GM18868 (cell line): Measurements from ENCODE around the gene C22orf15.

Source experiments
- ATAC-seq: cut with Tn5 transposase; IDR thresholded peaks from one replicate; pipeline ENCODE4 v1.9.1; 2021; ENCODE audit warnings: mild to moderate bottlenecking, moderate library complexity; ENCODE audit not compliant: unreplicated experiment

The C22orf15 gene

GRCh38 chr22:23772649-23773473 lies 10.1 kb downstream of the C22orf15 start, which contains the start of gene MMP11:
MMP11 (plus strand) TSS chr22:23772849; CDS start chr22:23772871, 22 bp downstream.
- no peak for ATAC-seq

GRCh38 chr22:23773483-23774113 lies 10.8 kb downstream of the C22orf15 start:
- no peak for ATAC-seq

GRCh38 chr22:23774114-23774921 lies 11.5 kb downstream of the C22orf15 start:
- no peak for ATAC-seq

GRCh38 chr22:23774922-23775436 lies 12.2 kb downstream of the C22orf15 start:
- ATAC-seq: no peak

- ATAC-seq: no peak
Observed at GRCh38 chr22:23775779-23776375, 13.1 kb downstream of the C22orf15 start.

- ATAC-seq: no peak
Observed at GRCh38 chr22:23777776-23778576, 15.2 kb downstream of the C22orf15 start.

GRCh38 chr22:23778577-23778900 lies 15.7 kb downstream of the C22orf15 start:
- ATAC-seq: no peak

GRCh38 chr22:23779083-23779482 lies 16.3 kb downstream of the C22orf15 start:
- no peak for ATAC-seq

- no peak for ATAC-seq
Observed at GRCh38 chr22:23779731-23780130, 16.9 kb downstream of the C22orf15 start.

GRCh38 chr22:23780146-23780748 lies 17.5 kb downstream of the C22orf15 start:
- ATAC-seq: no peak

GRCh38 chr22:23781065-23781464 lies 18.3 kb downstream of the C22orf15 start:
- no peak for ATAC-seq

- no peak for ATAC-seq
Observed at GRCh38 chr22:23781511-23782183, 18.9 kb downstream of the C22orf15 start.

- ATAC-seq: no peak
Observed at GRCh38 chr22:23782252-23782651, 19.5 kb downstream of the C22orf15 start.

- no peak for ATAC-seq
Observed at GRCh38 chr22:23782703-23783102, 19.9 kb downstream of the C22orf15 start.

- no peak for ATAC-seq
Observed at GRCh38 chr22:23783265-23784150, 20.7 kb downstream of the C22orf15 start.

GRCh38 chr22:23784215-23784732 lies 21.5 kb downstream of the C22orf15 start:
- no peak for ATAC-seq

- ATAC-seq: no peak
Observed at GRCh38 chr22:23786261-23786710, 23.5 kb downstream of the C22orf15 start.
